GM19238 (cell line): ENCODE results near the gene CYP27C1.
"Not testable (repeated sequence)": the region's sequence is repeated elsewhere in the genome, so short reads cannot be mapped to it uniquely, and the experiment has no call there.

ENCODE experiments used
- DNase-seq: peaks from one replicate; pipeline ENCODE4 v3.0.0; 2011; ENCODE audit warnings: low spot score; ENCODE audit not compliant: insufficient read length

Gene CYP27C1, protein sequence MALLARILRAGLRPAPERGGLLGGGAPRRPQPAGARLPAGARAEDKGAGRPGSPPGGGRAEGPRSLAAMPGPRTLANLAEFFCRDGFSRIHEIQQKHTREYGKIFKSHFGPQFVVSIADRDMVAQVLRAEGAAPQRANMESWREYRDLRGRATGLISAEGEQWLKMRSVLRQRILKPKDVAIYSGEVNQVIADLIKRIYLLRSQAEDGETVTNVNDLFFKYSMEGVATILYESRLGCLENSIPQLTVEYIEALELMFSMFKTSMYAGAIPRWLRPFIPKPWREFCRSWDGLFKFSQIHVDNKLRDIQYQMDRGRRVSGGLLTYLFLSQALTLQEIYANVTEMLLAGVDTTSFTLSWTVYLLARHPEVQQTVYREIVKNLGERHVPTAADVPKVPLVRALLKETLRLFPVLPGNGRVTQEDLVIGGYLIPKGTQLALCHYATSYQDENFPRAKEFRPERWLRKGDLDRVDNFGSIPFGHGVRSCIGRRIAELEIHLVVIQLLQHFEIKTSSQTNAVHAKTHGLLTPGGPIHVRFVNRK

DNA sequence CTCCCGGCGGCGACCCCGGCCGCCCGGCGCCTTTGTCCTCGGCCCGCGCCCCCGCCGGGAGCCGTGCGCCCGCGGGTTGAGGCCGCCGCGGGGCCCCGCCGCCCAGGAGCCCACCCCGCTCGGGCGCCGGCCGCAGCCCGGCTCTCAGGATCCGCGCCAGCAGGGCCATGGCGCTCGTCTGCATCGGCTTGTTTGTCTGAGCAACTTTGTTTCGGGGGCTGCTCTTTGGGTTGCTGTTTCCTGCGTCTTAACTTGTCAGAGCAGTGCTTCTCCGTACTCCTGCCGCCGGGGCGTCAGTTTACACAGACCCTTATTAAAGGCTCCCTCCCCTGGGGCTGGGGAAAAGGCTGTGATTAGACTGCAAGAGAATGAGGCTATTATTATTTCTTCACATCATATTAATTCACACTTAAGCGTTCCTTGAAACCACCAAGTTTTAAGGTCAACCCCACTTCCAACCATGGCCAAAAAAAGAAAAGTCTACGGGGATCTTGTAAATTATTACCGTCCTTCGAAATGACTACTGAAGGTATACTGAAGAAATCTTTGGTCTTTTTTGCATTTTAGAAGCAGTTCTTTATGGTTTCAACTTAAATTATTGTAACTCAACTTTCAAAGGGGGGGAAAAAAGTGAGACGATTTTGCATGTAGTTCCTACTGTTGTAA is at the start of gene CYP27C1:
CYP27C1 (minus strand) TSS at position 198 of the 666 bp plus-strand sequence; CDS start at position 169, 29 bp downstream.
- DNase-seq: no peak

DNA sequence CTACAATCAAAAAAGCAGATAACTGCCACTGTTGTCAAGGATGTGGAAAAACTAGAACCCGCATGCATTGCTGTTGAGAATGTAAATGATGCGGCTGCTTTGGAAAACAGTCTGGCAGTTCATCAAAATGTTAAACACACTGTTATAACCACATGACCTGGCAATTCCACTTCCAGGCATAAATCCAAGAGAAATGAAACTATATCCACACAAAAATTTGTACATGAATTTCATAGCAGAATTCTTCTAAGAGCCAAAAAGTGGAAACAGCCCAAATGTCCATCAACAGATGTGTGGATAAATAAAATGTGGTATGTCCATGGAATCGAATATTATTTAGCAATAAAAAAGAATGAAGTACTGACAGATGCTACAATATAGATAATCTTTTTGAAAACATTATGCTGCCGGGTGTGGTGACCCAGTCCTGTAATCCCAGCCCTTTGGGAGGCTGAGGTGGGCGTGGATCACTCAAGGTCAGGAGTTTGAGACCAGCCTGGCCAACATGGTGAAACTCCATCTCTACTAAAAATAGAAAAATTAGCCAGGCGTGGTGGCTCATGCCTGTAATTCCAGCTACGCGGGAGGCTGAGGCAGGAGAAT is 41.8 kb upstream of the CYP27C1 start:
- DNase-seq: no peak

DNA sequence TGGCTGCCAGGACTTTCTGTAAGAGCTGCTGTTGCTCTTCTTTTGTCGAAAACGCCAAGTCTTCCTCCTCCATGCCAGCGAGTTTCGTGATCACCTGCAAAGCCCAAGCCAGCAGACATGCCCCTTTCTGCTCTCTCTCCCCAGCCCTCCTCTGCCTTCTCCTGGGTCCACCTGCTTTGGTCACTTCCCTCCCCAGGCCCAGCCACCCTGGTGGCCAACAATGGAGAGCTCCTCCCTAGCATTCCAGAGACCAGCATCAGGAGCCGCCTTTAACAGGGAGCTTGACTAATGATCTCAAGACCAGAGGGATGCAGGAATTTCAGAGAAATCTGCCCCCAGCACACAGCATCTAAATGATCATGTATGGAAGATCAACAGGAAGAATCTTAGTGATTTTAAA is 39.3 kb upstream of the CYP27C1 start:
- DNase-seq: no peak

DNA sequence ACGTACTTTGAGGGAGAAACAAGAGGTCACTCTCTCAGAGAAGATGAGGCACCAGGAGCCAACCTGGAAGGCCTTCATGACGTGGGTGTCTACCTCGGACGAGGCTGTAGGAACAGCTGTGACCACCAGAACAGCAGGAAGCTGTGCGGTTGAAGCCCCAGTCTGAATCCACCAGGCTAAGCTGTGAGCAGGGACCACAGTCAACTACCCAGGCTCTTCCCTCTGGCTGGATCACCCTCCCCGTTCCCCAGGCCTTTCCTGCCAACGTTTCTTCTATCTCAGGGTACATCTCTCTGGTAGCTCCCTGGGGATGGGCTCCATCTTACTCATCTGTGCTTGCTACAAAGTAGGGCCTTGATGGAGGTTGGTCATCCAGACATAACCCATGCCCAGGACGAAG is 36.8 kb upstream of the CYP27C1 start:
- DNase-seq: no peak

DNA sequence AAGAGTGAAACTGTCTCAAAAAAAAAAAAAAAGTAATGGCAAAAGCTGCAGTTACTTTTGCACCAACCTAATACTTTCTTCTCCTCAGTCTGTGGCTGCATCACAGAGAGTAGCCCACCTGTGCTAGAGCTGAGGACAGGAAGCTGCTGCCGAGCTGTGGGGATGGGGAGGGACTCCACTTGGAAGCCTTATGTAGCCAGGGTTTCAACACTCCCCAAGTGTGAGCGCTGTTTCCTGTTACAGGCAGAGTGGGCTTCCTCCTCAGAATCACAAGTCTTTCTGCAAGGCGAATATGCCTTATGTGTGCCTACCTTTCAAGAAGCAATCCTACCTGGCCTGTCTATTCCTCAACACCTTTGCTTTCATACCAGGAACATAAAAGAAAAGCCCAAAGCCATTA is 36.3 kb upstream of the CYP27C1 start:
- DNase-seq: no peak

DNA sequence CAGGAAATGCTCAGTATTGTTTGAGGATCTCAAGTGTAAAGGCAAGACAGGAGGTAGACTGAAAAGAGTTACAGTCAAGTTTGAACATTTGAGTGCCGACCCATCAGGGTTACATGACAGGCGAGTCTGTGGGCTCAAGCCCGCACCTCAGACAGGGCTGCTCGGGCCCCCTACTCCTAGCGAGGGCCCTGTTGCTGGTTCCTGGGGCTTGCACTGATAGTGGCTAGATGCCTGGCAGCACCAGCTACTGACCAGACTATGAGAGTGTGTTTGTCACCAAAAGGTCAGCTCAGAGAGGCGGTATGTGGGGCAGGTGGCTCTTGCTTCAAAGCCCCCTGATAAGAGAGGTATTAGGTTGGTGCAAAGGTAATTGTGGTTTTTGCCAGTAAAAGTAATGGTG is 35.6 kb upstream of the CYP27C1 start:
- no peak for DNase-seq

DNA sequence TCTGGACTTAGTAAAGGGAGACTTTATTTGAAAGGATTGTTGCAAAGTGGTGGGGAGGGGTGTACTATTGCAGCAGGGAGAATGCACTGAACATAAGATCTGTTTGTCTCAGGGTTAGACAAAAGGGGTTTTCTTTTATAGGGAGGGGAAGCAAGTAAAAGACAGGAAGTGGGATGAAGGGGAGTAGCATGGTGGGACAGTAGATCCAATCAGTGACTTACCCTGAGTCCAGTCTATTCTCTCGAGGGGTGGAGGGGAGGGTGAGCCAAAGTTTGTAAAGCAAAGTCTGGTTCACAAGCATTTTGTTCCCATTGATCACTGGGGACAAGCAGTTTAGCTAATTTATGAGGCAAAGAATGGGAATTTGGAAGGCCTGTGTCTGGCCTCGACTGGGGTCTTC is 35.0 kb upstream of the CYP27C1 start:
- no peak for DNase-seq

DNA sequence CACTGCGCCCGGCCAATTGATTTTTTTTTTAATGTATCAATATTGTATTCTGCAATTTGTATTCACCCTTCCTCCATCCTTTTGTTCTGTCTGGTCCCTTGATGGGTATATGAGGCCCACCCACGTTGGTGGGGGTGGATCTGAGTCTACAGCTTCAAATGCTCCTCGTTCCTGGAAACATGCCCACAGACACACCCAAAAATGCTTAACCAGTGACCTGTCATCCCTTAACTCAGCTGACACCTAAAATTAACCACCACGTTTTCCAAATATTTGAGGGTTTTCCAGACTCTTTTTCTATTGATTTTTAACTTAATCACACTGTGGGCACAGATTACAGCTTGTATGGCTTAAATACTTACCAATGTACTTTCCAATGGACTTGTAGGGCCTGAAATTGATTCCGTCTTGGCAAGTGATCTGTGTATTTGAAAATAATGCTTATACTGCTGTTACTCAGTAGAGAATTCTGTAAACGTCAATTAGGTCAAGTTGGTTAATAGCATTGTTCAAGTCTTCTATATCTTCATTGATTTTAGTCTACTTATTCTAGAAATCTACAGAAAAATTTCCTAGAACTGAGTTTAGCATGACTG is 34.4 kb upstream of the CYP27C1 start:
- DNase-seq: no peak

DNA sequence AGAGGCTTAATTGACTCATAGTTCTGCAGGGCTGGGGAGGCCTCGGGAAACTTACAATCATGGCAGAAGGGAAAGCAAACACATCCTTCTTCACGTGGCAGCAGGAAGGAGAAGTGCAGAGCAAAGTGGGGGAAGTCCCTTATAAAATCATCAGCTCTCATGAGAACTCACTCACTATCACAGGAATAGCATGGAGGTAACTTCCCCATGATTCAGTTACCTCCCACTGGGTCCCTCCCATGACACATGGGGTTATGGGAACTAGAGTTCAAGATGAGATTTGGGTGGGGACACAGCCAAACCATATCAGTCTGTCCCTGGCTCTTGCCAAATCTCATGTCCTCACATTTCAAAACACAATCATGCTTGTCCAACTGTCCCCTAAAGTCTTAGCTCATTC is 21.1 kb upstream of the CYP27C1 start:
- not testable (repeated sequence) for DNase-seq

DNA sequence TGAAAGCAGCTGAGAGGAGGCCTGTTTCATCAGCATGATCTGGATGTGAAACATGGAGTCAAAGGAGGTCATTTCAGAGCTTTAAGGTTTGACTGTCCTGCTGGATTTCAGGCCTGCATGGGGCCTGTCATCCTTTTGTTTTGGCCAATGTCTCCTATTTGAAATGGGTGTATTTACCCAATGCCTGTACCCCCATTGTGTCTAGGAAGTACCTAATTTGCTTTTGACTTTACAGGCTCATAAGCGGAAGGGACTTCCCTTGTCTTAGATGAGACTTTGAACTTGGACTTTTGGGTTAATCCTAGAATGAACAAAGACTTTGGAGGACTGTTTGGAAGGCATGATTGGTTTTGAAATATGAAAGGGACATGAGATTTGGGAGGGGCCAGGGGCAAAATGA is 19.3 kb upstream of the CYP27C1 start:
- no peak for DNase-seq

DNA sequence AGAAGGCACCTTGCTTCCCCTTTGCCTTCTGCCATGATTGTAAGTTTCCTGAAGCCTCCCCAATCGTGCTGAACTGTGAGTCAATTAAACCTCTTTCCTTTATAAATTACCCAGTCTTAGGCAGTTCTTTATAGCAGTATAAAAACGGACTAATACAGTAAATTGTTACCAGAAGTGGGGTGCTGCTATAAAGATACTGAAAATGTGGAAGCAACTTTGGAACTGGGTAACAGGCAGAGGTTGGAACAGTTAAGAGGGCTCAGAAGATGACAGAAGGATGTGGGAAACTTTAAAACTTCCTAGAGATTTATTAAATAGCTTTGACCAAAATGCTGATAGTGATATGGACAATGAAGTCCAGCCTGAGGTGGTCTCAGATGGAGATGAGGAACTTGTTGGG is 17.7 kb upstream of the CYP27C1 start:
- not testable (repeated sequence) for DNase-seq

DNA sequence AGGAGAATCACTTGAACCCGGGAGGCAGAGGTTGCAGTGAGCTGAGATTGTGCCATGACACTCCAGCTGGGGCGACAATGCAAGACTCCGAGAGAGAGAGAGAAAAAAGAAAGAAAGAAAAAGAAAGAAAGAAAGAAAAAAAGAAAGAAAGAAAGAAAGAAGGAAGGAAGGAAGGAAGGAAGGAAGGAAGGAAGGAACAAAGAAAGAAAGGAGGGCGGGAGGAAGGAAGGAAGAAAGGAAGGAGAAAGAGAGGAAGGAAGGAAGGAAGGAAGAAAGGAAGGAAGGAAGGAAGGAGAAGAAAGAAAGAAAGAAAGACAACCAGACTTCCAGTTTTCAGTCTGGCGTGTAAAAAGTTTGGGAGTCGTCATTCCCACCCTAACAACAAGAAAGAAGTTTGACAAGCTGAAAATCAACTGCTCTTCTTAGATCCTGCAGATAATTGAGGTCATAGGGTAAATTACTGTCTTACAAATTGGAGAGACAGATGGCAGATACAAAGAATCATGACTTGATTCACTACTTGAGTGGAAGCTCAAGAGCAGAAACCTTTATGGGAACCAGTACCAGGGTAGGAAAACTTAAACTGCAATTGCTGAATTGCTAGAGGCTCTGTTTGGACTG is 15.1 kb upstream of the CYP27C1 start:
- no peak for DNase-seq

DNA sequence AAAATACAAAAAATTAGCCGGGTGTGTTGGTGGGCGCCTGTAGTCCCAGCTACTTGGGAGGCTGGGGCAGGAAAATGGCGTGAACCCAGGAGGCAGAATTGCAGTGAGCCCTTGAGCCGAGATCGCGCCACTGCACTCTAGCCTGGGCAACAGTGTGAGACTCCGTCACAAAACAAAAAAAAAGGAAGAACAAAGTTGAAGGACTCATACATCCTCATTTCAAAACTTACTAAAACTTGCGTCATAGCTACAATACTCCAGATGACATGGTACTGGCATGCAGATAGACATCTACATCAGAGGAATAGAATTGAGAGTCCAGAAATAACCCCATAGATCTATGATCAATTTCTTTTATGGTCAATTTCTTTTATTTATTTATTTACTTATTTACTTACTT is 13.6 kb upstream of the CYP27C1 start:
- DNase-seq: no peak

DNA sequence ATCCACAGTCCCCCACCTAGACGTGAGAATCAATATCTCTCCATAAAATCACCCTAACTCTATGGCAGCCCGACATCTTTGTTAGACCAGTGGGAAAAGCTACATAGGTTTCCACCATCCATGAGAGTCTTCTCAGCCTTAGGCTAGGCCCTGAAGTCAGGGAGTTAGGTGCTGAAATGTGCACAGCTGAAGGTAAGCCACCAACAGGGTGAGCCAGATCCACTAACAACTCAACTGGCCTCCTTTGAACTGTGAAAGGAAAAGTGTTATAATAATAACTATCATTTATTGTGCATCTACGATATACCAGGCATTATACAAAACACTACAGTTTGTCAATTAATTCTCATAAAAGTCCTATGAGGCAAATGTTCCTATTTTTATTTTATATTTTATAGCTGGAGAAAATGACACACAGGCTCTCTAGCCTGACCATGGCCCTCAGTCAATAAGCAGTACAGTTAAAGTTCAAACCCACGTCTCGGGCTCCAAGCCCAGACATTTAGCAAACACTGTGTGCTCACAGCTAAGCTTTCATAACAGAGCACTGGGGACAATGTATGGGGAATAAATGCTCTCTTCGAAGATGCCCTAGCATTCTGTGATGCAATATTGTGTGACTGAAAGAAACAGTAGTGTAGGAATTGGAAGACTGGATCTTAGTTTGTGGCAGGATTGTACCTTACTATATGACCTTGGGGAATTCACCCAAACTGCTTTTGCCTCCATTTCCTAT is 11.2 kb upstream of the CYP27C1 start:
- DNase-seq: no peak

DNA sequence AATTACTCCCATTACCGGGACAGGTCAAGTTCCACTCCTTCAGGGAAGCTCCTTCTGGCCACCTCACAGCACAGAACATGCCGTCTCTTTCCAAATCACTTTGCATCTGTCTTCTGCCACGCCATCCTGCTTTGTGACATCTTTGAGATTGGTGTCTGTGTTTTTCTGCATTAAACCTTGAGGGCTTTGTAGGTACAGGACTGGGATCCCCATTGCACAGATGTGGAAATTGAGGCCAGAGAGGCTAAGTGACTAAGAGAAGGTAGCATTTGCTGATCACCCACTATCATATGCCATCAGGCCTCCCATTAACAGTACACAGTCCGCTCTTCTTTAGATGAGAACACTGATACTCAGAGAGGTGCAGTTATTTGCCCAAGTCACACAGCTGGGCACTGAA is 9.5 kb upstream of the CYP27C1 start:
- DNase-seq: no peak

DNA sequence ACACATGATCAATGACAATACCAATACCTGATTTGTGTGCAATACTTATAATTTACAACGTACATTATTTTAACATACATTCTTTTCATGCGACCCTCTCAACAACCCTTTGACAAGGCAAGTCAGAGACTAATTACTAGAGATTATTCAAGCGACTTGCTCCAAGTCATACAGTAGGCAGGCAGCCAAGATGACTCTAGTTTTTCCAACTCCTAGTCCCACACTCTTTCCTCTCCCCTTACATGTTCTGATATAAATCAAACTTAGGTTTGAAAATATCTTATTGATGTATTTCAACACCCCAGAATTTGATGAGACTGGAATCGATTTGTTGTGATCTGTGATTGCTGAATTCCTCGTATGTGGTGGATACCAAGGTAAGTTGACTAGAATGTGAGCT is 8.0 kb upstream of the CYP27C1 start:
- no peak for DNase-seq

DNA sequence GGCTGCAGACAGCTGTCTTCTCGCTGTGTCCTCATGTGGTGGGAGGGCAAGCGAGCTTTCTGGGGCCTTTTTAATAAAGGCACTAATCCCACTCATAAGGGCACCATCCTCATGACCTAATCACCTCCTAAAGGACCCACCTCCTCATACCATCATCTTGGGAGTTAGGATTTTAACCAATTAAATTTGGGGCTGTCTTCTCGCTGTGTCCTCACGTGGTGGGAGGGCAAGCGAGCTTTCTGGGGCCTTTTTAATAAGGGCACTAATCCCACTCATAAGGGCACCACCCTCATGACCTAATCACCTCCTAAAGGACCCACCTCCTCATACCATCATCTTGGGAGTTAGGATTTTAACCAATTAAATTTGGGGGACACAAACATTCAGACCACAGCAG is 7.2 kb upstream of the CYP27C1 start:
- DNase-seq: not testable (repeated sequence)

DNA sequence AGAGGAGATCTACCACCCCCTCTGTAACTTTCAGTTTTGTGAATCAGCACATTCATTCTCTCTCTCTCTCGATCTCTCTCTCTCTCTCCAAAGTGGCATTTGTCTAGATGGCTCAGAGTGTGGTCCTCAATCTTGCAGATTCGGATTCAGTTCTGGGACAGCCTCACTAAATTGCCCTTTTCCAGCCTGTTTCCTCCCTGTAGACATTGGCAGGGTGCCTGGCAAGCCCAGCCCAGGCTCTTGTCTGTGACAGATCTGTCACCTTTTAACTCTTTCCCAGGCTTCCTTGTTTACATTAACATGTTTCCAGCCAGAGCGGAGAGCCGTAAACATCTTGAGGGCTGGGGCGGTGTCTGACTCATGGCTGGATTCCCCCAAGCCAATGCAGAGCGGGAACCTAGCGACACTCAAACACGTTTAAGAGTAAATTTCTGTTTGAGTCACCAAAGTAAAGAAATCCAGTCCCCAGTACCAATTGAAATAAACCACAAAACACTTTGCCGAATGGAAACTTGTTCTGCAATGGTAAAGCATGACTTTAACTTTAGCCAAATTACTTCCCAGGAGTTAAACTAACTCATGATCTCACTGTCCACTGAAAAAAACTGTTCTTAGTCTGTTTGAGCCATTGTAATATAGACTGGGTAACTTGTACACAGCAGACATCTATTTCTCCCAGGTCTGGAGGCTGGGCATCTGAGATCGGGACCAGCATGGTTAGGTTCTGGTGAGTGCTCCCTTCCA is 6.6 kb upstream of the CYP27C1 start:
- no peak for DNase-seq

DNA sequence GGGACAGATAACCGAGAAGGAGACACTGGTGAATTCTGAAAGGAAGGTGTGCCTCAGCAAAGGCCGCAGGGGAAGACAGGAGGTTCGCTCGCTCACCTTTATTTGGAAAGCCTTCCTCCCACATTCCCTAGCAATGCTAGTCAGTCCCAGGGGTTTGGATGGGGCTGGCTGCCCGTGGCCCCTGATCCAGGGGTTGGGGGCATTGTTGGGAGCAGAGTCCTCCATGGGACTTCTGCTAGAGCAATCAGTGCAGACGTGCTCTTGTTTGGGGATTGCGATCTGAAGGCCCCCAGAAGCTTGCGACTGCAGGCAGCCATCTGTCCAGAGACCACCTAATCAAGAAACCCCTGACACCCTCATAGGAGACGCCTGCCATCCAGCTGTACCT is 6.0 kb upstream of the CYP27C1 start:
- DNase-seq: no peak
